ELR (cell line): ENCODE results near the gene TMEM254.
"Not testable (repeated sequence)": the region's sequence is repeated elsewhere in the genome, so short reads cannot be mapped to it uniquely, and the experiment has no call there.

Experiments
- DNase-seq: peaks from one replicate; pipeline ENCODE4 v3.0.0-alpha.2; 2015; ENCODE audit warnings: low read depth

The TMEM254 gene, protein sequence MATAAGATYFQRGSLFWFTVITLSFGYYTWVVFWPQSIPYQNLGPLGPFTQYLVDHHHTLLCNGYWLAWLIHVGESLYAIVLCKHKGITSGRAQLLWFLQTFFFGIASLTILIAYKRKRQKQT

DNA sequence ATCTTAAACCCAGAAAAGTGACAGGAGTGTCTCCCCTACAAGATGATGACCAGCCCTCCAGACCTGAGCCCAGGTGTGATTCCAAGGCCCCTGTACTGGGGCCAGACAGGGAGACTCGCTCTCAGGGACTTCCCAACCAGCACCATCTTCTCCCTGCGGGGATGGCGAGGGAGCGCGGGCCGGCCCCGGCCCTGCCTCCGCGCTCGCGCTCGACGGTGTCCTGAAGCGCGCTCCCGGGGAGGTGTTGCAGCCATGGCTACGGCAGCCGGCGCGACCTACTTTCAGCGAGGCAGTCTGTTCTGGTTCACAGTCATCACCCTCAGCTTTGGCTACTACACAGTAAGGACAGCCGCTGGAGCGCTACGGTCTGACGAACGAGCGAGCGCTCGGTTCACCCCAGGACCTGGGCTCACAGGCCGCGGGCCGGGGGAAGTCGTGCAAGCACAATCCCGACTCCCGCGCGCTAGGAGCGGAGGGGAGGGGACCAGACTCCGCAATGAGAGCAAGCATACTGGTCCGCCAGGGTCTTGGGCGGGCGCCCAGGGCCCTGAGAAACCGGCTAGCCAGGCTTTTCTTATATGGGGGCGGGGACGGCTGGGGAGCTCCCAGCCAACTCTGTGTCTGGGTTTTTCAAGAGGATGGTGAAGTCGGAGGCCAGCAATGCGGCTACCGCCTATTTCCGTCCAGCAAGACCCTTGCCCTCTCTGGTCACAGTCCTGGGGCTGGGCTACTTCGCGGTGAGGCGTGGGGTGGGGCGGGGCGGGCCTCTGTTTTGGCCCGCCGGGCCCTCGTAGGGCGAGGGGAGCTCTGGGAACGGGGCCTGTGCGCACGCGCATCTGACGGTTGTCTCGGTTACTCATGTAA lies at the start of gene TMEM254:
Gene TMEM254 (plus strand): TSS at position 218 of the 864 bp plus-strand sequence. CDS start 35 bp downstream, at position 253.
- peak; percentile 93 for DNase-seq

GRCh38 chr10:80029205-80029604 lies 49.3 kb upstream of the TMEM254 start:
- peak; percentile 46 for DNase-seq

GRCh38 chr10:80029865-80030264 lies 48.6 kb upstream of the TMEM254 start:
- DNase-seq = not testable (repeated sequence)

DNA sequence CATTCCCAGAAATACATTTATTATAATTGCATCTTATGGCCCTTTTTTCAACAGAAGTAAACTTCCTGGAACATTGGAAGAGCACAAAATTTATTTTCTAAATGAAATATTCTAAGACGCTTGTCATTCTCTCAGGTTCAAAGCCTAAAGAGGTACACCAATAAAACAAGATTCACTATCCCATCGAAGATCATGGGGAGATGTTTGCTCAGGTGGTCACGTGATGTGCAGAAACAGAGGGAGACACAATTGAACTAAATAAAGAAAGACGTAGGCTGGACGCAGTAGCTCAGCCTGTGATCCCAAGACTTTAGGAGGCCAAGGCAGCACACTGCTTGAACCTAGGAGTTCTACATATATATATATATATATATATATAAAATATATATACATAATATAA lies 46.0 kb upstream of the TMEM254 start:
- DNase-seq = no peak

- not testable (repeated sequence) for DNase-seq
Measured at GRCh38 chr10:80034766-80035165, 43.7 kb upstream of the TMEM254 start.

DNA sequence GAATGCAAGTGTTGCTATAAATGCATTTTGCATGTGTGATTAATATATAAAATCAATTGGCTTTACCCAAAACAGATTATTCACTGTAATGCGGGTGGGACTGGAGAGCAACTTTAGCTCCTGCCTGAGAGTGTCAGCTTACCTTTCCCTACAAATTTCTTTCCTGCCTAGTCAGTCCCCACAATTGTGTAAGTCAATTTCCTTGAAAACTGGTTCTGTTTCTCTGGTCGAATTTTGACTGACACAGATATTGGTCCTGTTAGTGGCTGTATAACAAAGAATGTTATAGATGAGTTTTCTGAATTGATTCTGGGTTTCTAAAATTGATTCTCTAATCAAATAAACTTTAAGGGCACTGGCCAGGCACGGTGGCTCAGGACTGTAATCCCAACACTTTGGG lies 43.0 kb upstream of the TMEM254 start:
- not testable (repeated sequence) for DNase-seq

DNA sequence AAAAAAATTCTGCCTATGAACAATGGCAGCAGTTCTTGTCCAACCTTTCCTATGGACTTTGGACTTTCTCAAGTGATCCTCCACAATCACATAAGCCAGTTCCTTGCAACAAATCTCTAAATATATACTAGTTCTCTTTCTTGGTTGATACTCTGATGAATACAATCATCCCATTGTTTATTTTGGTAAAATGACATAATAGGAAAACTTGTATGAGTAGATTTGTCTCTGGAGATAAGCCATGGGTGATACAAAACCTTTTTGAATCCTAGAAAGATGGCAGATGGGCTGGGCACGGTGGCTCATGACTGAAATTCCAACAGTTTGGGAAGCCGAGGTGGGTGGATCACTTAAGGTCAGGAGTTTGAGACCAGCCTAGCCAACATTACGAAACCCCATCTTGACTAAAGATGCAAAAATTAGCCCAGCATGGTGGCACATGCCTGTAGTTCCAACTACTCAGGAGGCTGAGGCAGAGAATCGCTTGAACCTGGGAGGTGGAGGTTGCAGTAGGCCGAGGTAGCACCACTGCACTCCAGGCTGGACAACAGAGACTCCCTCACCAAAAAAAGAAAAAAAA lies 41.5 kb upstream of the TMEM254 start:
- not testable (repeated sequence) for DNase-seq

- not testable (repeated sequence) for DNase-seq
Measured at GRCh38 chr10:80038226-80038625, 40.2 kb upstream of the TMEM254 start.

DNA sequence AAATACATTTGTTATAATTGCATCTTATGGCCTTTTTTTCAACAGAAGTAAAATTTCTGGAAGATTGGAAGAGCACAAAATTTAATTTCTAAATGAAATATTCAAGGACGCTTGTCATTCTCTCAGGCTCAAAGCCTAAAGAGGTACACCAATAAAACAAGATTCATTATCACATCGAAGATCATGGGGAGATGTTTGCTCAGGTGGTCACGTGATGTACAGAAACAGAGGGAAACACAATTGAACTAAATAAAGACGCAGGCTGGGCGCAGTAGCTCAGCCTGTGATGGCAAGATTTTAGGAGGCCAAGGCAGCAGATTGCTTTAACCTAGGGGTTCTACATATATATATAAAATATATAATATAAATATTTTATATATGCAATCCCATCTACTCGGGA lies 37.3 kb upstream of the TMEM254 start:
- no peak for DNase-seq

GRCh38 chr10:80044935-80045334 lies 33.5 kb upstream of the TMEM254 start:
- DNase-seq = not testable (repeated sequence)

- DNase-seq = peak; percentile 73
Measured at GRCh38 chr10:80046629-80047441, 31.6 kb upstream of the TMEM254 start.

GRCh38 chr10:80050752-80051151 lies 27.7 kb upstream of the TMEM254 start:
- DNase-seq = no peak

DNA sequence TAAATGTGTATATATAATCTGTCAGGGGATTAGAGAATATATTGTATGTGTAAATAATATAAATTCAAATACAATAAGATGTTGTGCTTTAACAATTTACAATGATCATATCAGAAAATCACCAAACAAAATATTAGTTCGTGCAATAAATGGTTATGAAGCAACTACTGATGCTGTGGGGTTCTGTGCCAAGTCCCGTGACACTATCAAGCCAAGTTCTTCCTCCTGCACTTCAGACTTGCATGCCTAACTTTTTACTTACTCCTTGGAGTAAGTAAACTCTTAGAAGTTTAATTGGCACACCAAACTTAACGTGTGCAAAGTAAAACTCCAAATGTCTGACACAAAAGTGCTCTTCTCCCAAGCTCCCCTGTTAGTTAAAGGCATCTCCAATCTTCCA lies 26.5 kb upstream of the TMEM254 start:
- no peak for DNase-seq

- DNase-seq = no peak
Measured at GRCh38 chr10:80055760-80056159, 22.7 kb upstream of the TMEM254 start.

DNA sequence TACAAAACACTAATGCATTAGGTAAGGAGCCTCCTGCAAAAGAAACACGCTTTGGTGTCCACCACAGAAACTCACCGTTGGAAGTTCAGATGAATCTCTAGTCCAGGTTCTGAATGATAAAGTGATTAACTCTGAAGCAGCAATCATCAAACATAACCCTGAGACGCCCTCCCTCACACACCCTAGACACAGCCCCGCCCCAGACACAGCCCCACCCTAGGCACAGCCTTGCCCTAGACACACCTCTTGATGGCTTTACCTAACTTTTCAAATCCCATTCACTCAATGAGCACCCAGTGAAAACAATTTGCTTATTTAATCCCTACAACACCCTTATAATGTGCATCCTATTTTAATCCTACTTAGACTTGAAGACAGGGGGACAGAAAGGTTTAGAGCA lies 21.3 kb upstream of the TMEM254 start:
- no peak for DNase-seq

GRCh38 chr10:80064120-80064886 lies 14.2 kb upstream of the TMEM254 start:
- DNase-seq = no peak

DNA sequence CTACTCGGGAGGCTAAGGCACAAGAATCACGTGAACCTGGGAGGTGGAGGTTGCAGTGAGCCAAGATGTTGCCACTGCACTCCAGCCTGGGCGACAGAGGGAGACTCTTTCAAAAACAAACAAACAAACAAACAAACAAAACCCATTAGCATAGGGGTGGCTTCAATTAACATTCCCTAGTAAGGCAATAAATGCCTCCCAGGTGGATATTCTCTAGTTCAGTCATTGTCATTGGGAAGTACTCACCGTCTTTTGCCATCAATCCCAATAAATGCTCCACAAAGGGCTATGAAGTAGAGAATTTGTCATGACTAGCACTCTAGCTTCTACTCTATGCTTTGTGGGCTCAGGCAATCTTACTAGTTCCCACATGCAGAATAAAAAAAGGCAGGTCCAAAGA lies 11.7 kb upstream of the TMEM254 start:
- DNase-seq = no peak

GRCh38 chr10:80067821-80068220 lies 10.6 kb upstream of the TMEM254 start:
- not testable (repeated sequence) for DNase-seq

- no peak for DNase-seq
Measured at GRCh38 chr10:80068270-80068669, 10.2 kb upstream of the TMEM254 start.

DNA sequence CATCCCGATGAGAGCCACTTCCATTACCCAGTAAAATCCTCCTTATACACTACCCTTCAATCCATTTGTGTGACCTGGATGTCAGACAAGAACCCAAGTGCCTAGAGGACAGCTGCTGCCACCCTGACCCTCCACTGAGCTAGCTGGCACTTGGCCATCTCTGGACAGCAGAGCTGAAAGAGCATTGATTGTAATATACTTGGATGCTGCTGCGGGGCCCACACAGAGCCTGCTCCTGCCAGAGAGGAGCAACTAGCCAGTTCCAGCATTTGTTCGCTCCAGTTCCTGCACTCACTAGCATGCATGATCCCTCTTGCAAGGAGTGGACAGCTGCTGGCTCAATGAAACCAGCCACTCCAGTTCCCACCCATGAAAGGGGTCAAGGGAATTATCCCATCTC lies 8.4 kb upstream of the TMEM254 start:
- DNase-seq = no peak

DNA sequence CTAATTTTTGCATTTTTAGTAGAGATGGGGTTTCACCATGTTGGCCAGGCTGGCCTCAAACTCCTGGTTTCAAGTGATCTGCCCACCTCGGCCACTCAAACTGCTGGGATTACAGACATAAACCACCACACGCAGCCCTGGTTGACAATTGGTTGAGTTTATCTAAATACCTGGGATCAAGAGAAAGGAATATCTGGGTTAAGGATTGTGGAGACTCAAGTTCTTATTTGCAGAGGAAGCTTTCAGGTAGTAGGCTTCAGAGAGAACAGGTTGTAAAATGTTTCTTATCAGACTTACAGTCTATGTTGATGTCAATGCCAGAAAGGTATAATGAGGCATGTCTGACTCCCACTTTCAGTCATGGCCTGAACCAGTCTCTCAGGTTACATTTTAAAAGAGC lies 5.9 kb upstream of the TMEM254 start:
- DNase-seq = no peak

GRCh38 chr10:80075781-80076180 lies 2.7 kb upstream of the TMEM254 start:
- DNase-seq = peak; percentile 71
